Measurements from ENCODE around the gene CXCL12.

DNA sequence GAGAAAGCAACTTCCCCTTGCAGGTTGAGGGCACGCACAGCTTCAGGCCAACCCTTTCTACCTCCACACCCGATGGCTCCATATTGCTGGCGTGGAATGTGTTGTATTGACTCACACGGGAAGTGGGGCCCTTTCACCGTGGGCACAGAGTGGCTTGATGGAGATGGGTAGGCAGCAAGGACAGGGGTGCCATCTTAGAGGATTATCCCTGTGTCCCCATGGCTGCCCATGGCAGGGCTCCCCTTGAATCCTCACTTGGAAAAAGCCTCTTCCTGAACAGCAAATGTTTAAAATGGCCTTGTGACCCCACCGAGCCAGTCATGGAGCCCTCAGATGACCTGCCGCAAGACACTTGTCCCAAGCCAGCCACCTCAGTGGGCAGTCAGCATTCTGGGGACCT, 31.2 kb downstream of the CXCL12 start:
- TF ChIP-seq, protein P1, sequence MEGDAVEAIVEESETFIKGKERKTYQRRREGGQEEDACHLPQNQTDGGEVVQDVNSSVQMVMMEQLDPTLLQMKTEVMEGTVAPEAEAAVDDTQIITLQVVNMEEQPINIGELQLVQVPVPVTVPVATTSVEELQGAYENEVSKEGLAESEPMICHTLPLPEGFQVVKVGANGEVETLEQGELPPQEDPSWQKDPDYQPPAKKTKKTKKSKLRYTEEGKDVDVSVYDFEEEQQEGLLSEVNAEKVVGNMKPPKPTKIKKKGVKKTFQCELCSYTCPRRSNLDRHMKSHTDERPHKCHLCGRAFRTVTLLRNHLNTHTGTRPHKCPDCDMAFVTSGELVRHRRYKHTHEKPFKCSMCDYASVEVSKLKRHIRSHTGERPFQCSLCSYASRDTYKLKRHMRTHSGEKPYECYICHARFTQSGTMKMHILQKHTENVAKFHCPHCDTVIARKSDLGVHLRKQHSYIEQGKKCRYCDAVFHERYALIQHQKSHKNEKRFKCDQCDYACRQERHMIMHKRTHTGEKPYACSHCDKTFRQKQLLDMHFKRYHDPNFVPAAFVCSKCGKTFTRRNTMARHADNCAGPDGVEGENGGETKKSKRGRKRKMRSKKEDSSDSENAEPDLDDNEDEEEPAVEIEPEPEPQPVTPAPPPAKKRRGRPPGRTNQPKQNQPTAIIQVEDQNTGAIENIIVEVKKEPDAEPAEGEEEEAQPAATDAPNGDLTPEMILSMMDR (CRISPR knock-in tag; IDR thresholded peaks at IDR 0.05) = no peak
- no peak for TF ChIP-seq TARDBP (CRISPR knock-in tag; IDR thresholded peaks at IDR 0.05)
- no peak for TF ChIP-seq ETV6 (CRISPR knock-in tag; conservative IDR thresholded peaks at IDR 0.05)
- TF ChIP-seq GTF2F1 (IDR thresholded peaks at IDR 0.05; ENCODE audit: low read length) = no peak
- no peak for TF ChIP-seq SRF (IDR thresholded peaks at IDR 0.05; ENCODE audit: low read depth, low read length)
- no peak for TF ChIP-seq ZBTB20 (CRISPR knock-in tag; IDR thresholded peaks at IDR 0.05; ENCODE audit: borderline replicate concordance, low read depth)
- TF ChIP-seq ZNF530 (CRISPR knock-in tag; IDR thresholded peaks at IDR 0.05; ENCODE audit: low read depth) = no peak
- no peak for TF ChIP-seq NPAS2 (CRISPR knock-in tag; IDR thresholded peaks at IDR 0.05; ENCODE audit: borderline replicate concordance)
- no peak for TF ChIP-seq ZNF274 (CRISPR knock-in tag; IDR thresholded peaks at IDR 0.05)
- TF ChIP-seq KDM4B (CRISPR knock-in tag; IDR thresholded peaks at IDR 0.05) = no peak
- TF ChIP-seq, protein P2, sequence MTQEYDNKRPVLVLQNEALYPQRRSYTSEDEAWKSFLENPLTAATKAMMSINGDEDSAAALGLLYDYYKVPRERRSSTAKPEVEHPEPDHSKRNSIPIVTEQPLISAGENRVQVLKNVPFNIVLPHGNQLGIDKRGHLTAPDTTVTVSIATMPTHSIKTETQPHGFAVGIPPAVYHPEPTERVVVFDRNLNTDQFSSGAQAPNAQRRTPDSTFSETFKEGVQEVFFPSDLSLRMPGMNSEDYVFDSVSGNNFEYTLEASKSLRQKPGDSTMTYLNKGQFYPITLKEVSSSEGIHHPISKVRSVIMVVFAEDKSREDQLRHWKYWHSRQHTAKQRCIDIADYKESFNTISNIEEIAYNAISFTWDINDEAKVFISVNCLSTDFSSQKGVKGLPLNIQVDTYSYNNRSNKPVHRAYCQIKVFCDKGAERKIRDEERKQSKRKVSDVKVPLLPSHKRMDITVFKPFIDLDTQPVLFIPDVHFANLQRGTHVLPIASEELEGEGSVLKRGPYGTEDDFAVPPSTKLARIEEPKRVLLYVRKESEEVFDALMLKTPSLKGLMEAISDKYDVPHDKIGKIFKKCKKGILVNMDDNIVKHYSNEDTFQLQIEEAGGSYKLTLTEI (CRISPR knock-in tag; conservative IDR thresholded peaks at IDR 0.05) = no peak
- no peak for TF ChIP-seq ZNF292 (CRISPR knock-in tag; IDR thresholded peaks at IDR 0.05; ENCODE audit: borderline replicate concordance, low read depth)
- no peak for TF ChIP-seq CBFB (CRISPR knock-in tag; IDR thresholded peaks at IDR 0.05)

Data from HepG2 (cell line).